Motor neuron (in vitro differentiated cells): Measurements from ENCODE around the gene SLC16A6. TPM values are rescaled to one million over a fixed set of nuclear protein-coding genes. Genes with fewer than 3 reads are reported as not detected.
A peak's percentile ranks its signal among the peaks of the same experiment; 100 is the strongest.
"Not testable (repeated sequence)": the region's sequence is repeated elsewhere in the genome, so short reads cannot be mapped to it uniquely, and the experiment has no call there.

Experiments
- ATAC-seq, 8 experiments: fragments of 200-7000 bp; cut with Tn5 transposase; replicated peaks in 6 of 8; 2 replicates each; pipeline ENCODE4 v1.8.0; 2021; ENCODE audit warnings: mild to moderate bottlenecking in 8 of 8, moderate library complexity in 8 of 8
- H3K27ac ChIP-seq, 2 donors: fragments of 250-450 bp; sonication (Bioruptor Pico); 2 replicates each; pipeline ENCODE4 v1.9.0; 2021; ENCODE audit warnings: antibody characterized with exemption in 2 of 2, mild to moderate bottlenecking in 2 of 2, moderate library complexity in 1 of 2
- H3K4me1 ChIP-seq, 2 donors: fragments of 250-450 bp; sonication (Bioruptor Pico); replicated peaks in 1 of 2; 2 replicates each; pipeline ENCODE4 v1.6.1; 2021; ENCODE audit warnings: antibody characterized with exemption in 2 of 2, mild to moderate bottlenecking in 2 of 2, moderate library complexity in 1 of 2
- H3K4me3 ChIP-seq, 5 donors: fragments of 250-450 bp; sonication (Bioruptor Pico); 2 replicates each; pipeline ENCODE4 v1.9.0; 2021; ENCODE audit warnings: antibody characterized with exemption in 5 of 5, mild to moderate bottlenecking in 5 of 5, moderate library complexity in 4 of 5
- WGBS, 10 experiments: fragments of 450-650 bp; shearing (Covaris generic); methylation state at CpG; one replicate each; pipeline ENCODE4 v1.0.0; 2022; 5-methylcytosine and 5-hydroxymethylcytosine counted together
- in situ Hi-C, 9 experiments: fragments of 400-800 bp; cut with MboI; loops; one replicate each; pipeline ENCODE4 v1.15.0; 2021; ENCODE audit warnings: low sequenced_read_pairs in 9 of 9, low pct_unique_long_range_greater_than_20kb in 2 of 9; ENCODE audit not compliant: unreplicated experiment in 9 of 9
- total RNA-seq, 8 experiments: library from RNA; unstranded; fragments of 300-600 nt; gene quantifications; 2 replicates each; pipeline versions ENCODE4 v1.2.3 to v1.2.4, GENCODE V29; 2022

Gene SLC16A6
- total RNA-seq, 8 experiments from 2014 or later: 4.3 to 25.6 (median 9.7) TPM

- in situ Hi-C loops: loop anchor here in 5 of 9 experiments (25.0 kb wide), 2 partner anchors 164 to 189 kb away; partner anchors contain the start of gene WIPI1 (in 2 of the 5)
- H3K4me1 ChIP-seq: no peaks in the 10 kb centered on the region
- no peak overlapping the region for H3K27ac ChIP-seq
- WGBS, 10 experiments: 40 to 95% (median 80%) methylated on average over 1 to 9 of the region's 11 CpGs; no CpG with 5 or more reads in 4 of the 10 experiments
- H3K4me3 ChIP-seq: no peak overlapping the region
- no peak for ATAC-seq
Measured at GRCh38 chr17:68273722-68274121, 17.2 kb downstream of the SLC16A6 start.

DNA sequence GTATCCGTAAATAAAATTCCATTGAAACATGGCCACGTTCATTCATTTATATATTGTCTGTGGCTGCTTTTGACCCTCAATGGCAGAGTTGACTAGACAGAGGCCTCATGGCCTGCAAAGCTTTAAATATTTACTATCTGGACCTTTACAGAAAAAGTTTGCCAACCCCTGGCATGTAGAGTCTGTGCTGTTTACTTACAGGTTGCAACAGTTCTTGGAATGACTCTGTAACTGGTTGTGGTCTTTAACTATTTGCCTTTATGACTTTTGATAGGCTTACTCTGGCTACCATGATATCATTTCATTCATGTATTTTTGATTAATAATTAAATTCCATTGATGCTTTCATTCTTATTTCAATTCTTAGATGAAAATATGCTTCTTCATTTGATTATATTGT is 25.1 kb downstream of the SLC16A6 start:
- 41 to 100% (median 86%) methylated on average over 1 to 2 of the region's 2 CpGs; no CpG with 5 or more reads in 1 of the 10 experiments for WGBS, 10 experiments
- H3K27ac ChIP-seq, H3K4me3 ChIP-seq, H3K4me1 ChIP-seq: not testable (repeated sequence)
- ATAC-seq: peak in 1 of 8 experiments; percentile 47
- in situ Hi-C loops: loop anchor here in 6 of 9 experiments (10.0 to 25.0 kb wide), 3 partner anchors 169 to 196 kb away; partner anchors contain the start of gene WIPI1 (in 2 of the 6)

- 0 to 100% (median 6%) methylated on average over 1 to 8 of the region's 9 CpGs; no CpG with 5 or more reads in 2 of the 10 experiments for WGBS, 10 experiments
- in situ Hi-C loops: loop anchor here in 6 of 9 experiments (10.0 to 25.0 kb wide), 3 partner anchors 172 to 199 kb away; partner anchors contain the start of gene WIPI1 (in 2 of the 6)
Measured at GRCh38 chr17:68263101-68263681, 27.7 kb downstream of the SLC16A6 start.

DNA sequence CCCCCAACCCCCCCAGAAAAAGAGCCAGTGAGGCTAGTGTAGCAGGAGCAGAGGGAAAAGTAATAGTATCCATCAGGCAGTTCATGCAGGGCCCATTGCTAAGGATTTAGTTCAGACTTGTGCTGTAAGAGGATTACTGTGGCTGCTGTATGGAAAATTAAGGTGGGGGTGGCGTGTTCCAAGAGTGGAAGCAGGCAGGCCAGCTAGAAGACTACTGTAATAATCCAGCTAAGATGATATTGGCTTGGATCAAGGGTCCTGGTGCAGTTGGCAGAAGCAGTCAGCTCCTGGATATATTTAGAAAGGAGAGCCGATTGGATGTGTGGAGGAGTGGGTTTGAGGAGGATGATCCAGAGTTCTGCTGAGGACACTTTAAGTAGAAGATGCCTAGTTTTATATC is 28.5 kb downstream of the SLC16A6 start:
- not testable (repeated sequence) for ATAC-seq
- in situ Hi-C loops: loop anchor here in 6 of 9 experiments (10.0 to 25.0 kb wide), 3 partner anchors 172 to 200 kb away; partner anchors contain the start of gene WIPI1 (in 2 of the 6)
- 40 to 77% (median 70%) methylated on average over 1 to 2 of the region's 2 CpGs; no CpG with 5 or more reads in 7 of the 10 experiments for whole genome bisulfite sequencing, 10 experiments

More at GRCh38 chr17:68263101-68263681, 27.7 kb downstream of the SLC16A6 start:
- H3K27ac ChIP-seq, H3K4me3 ChIP-seq: not testable (repeated sequence)
- H3K4me1 ChIP-seq: peaks cover 10 to 15% of the 10 kb centered on the region in 2 donors
- ATAC-seq: peak; percentile 37 to 79 (median 54)

DNA sequence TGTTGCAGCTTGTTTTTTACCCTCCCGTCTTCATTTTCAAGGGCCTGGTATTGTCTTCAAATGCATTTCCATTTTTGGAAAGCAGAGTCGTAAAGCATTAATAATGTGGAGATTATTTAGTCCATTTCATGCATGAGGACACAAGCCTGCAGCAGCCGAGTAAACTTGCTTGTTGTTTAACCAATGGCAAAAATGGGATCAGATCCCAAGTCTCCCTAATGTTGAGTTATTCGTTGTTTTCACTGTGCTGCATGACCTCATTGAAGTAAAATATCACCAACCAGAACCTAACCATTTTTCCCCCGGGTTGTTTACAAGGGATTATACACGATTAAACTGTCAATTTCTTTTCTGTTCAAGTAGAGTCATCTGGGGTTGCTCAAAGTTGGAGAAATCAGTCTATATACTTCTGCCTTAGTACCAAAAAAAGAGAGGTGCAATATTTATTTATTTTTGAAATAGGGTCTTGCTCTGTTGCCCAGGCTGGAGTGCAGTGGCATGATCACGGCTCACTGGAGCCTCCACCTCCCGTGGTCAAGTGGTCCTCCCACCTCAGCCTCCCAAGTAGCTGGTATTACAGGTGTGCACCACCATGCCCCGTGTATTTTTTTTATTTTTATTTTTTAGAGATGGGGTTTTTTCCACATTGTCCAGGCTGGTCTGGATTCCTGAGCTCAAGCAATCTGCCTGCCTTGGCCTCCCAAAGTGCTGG is 30.7 kb downstream of the SLC16A6 start:
- in situ Hi-C loops: loop anchor here in 6 of 9 experiments (10.0 to 25.0 kb wide), 3 partner anchors 175 to 202 kb away; partner anchors contain the start of gene WIPI1 (in 2 of the 6)
- Histone ChIP-seq H3K4me3 (no peak overlapping the region), H3K27ac (no peak overlapping the region), H3K4me1 (peaks cover 10 to 20% of the 10 kb centered on the region in 2 donors)
- no peak for ATAC-seq
- 85 to 100% (median 96%) methylated on average over 1 to 6 of the region's 9 CpGs; no CpG with 5 or more reads in 2 of the 10 experiments for WGBS, 10 experiments

More for the DNA sequence above, 28.5 kb downstream of the SLC16A6 start:
- H3K4me1 ChIP-seq: peaks cover 10 to 20% of the 10 kb centered on the region in 2 donors
- not testable (repeated sequence) for H3K27ac ChIP-seq, H3K4me3 ChIP-seq

DNA sequence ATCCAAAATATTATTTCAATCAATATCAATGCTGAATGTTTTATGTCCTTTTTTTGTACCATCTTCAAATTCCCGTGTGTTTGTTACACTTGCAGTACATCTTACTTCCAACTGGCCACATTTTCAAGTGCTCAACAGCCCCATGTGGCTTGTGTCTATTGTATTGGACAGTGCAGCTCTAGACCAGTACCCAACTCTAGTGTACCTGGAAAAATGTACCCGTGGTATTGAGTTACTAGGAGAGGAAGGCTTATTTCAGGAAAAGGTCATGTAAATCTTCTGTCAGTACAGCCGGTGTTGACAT is 31.3 kb downstream of the SLC16A6 start:
- WGBS, 10 experiments: 60 to 94% (median 71%) methylated on average over 1 to 2 of the region's 3 CpGs; no CpG with 5 or more reads in 5 of the 10 experiments

GRCh38 chr17:68258890-68259647 is 31.9 kb downstream of the SLC16A6 start:
- in situ Hi-C loops: loop anchor here in 5 of 9 experiments (25.0 kb wide), 2 partner anchors 178 to 203 kb away; partner anchors contain the start of gene WIPI1 (in 2 of the 5)
- 22 to 100% (median 33%) methylated on average over 1 to 14 of the region's 44 CpGs; no CpG with 5 or more reads in 3 of the 10 experiments for WGBS, 10 experiments
- not testable (repeated sequence) for H3K27ac ChIP-seq, H3K4me3 ChIP-seq
- peak; percentile 72 to 94 (median 93) for ATAC-seq
- H3K4me1 ChIP-seq: peaks cover 10 to 20% of the 10 kb centered on the region in 2 donors

More for the DNA sequence above, 31.3 kb downstream of the SLC16A6 start:
- in situ Hi-C loops: loop anchor here in 5 of 9 experiments (25.0 kb wide), 2 partner anchors 178 to 203 kb away; partner anchors contain the start of gene WIPI1 (in 2 of the 5)
- not testable (repeated sequence) for H3K27ac ChIP-seq, H3K4me3 ChIP-seq
- ATAC-seq: peak in 1 of 8 experiments; percentile 16
- peaks cover 10 to 20% of the 10 kb centered on the region in 2 donors for H3K4me1 ChIP-seq

DNA sequence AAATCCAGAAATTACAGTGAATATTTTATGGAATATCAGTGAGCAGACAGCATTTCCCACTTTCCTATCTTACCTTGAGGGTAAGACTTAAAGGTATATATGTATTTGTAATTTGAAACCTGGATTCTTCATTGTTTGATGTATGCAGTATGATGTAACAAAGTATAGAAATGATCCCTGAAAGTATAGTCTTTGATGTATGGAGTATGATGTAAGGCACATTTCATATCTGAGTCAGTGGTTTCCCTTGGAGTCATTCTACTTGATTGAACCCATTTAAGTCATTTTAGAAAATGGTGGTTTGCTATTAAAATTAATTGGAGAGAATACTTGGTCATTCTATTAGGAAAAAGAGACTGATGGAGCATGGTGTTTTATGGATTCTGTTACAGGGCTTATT is 33.0 kb downstream of the SLC16A6 start:
- H3K27ac ChIP-seq: no peak overlapping the region

DNA sequence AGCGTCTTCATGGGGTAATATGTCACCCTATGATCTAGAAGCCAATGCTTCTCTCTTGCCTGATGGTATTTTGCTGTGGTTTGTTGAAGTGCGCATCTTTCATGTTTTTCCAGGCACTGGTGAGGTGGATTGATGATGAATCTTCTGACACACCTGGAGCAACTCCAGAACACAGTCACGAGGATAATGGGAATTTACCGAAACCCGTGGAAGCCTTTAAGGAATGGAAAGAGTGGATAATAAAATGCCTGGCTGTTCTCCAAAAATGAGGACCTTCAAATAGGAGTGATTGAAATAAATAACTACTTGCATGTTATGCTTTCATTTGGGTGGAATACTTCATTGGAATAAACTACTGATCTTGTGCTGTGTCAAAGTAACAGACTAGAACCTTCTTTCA is 34.2 kb downstream of the SLC16A6 start:
- ATAC-seq: peak in 1 of 8 experiments; percentile 3
- whole genome bisulfite sequencing, 10 experiments: 60 to 100% (median 88%) methylated on average over 1 to 4 of the region's 5 CpGs; no CpG with 5 or more reads in 4 of the 10 experiments
- H3K4me3 ChIP-seq: not testable (repeated sequence)

More for the DNA sequence above, 33.0 kb downstream of the SLC16A6 start:
- peak in 3 of 8 experiments; percentile 34 to 56 (median 51) for ATAC-seq
- H3K4me3 ChIP-seq: no peak overlapping the region
- peaks cover 7 to 17% of the 10 kb centered on the region in 2 donors for H3K4me1 ChIP-seq
- in situ Hi-C loops: loop anchor here in 5 of 9 experiments (25.0 kb wide), 2 partner anchors 179 to 204 kb away; partner anchors contain the start of gene WIPI1 (in 2 of the 5)

GRCh38 chr17:68255731-68256538 is 35.0 kb downstream of the SLC16A6 start:
- Histone ChIP-seq H3K4me3 (no peak overlapping the region), H3K4me1 (peaks cover 7 to 17% of the 10 kb centered on the region in 2 donors), H3K27ac (no peak overlapping the region)
- in situ Hi-C loops: loop anchor here in 5 of 9 experiments (25.0 kb wide), 2 partner anchors 181 to 206 kb away; partner anchors contain the start of gene WIPI1 (in 2 of the 5)
- ATAC-seq: no peak
- 68 to 100% (median 100%) methylated on average over 1 to 4 of the region's 5 CpGs for WGBS, 10 experiments

More for the DNA sequence above, 34.2 kb downstream of the SLC16A6 start:
- not testable (repeated sequence) for H3K27ac ChIP-seq
- peaks cover 7 to 17% of the 10 kb centered on the region in 2 donors for H3K4me1 ChIP-seq
- in situ Hi-C loops: loop anchor here in 5 of 9 experiments (25.0 kb wide), 2 partner anchors 181 to 206 kb away; partner anchors contain the start of gene WIPI1 (in 2 of the 5)

DNA sequence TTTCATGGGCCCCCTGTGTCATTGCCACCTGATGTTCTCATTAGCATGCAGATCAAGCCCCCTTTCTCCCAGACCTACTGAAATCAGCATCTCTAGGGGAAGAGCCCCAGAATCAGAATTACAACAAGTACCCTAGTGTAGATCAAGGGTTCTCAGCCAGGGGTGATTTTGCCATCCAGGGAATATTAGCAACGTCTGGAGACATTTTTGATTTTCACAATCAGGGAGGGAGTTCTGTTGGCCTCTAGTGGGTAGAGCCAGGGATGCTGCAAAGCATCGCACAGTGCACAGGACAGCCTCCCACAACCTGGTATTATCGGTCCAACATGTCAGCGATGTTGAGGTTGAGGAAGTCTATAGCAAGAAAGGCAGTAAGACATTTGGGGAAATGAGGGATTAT is 35.8 kb downstream of the SLC16A6 start:
- Histone ChIP-seq H3K4me1 (peaks cover 7 to 17% of the 10 kb centered on the region in 2 donors), H3K27ac (no peak overlapping the region), H3K4me3 (no peak overlapping the region)
- WGBS, 10 experiments: 70 to 100% (median 90%) methylated on average over 2 to 4 of the region's 4 CpGs; no CpG with 5 or more reads in 3 of the 10 experiments
- in situ Hi-C loops: loop anchor here in 5 of 9 experiments (25.0 kb wide), 2 partner anchors 182 to 207 kb away; partner anchors contain the start of gene WIPI1 (in 2 of the 5)
- ATAC-seq: no peak
